ENCODE data around the gene NAALADL2. TPM values are rescaled to one million over a fixed set of nuclear protein-coding genes. Genes with fewer than 3 reads are reported as not detected.

Gene NAALADL2
- total RNA-seq, 2 experiments from 2014 or later: not detected

- CTCF ChIA-PET: no interaction called here
- no peak for DNase-seq
- no peaks in the 10 kb centered on the region for H3K27me3 Mint-ChIP-seq
These were observed 170.7 kb downstream of the NAALADL2 start for GRCh38 chr3:175029828-175030227.

GRCh38 chr3:175039875-175040274 lies 180.7 kb downstream of the NAALADL2 start:
- no peaks in the 10 kb centered on the region for H3K36me3 Mint-ChIP-seq
- H3K4me1 Mint-ChIP-seq: no peaks in the 10 kb centered on the region
- H3K27me3 Mint-ChIP-seq: no peaks in the 10 kb centered on the region
- H3K27ac Mint-ChIP-seq: no peak overlapping the region
- H3K4me3 Mint-ChIP-seq: no peak overlapping the region
- peaks cover 3% of the 10 kb centered on the region for H3K9me3 Mint-ChIP-seq (ENCODE audit: low read depth)
- ATAC-seq (no peak), DNase-seq (no peak)
- CTCF ChIA-PET: no interaction called here

More at GRCh38 chr3:175029828-175030227, 170.7 kb downstream of the NAALADL2 start:
- Mint-ChIP-seq H3K9me3 (ENCODE audit: low read depth) (peaks cover 10% of the 10 kb centered on the region), H3K4me1 (no peaks in the 10 kb centered on the region), H3K27ac (no peak overlapping the region), H3K36me3 (no peaks in the 10 kb centered on the region), H3K4me3 (no peak overlapping the region)
- ATAC-seq: no peak

- Mint-ChIP-seq H3K4me1 (no peaks in the 10 kb centered on the region), H3K4me3 (no peak overlapping the region), H3K27me3 (no peaks in the 10 kb centered on the region), H3K9me3 (ENCODE audit: low read depth) (peaks cover 3% of the 10 kb centered on the region), H3K36me3 (no peaks in the 10 kb centered on the region), H3K27ac (no peak overlapping the region)
- no peak for DNase-seq
- ATAC-seq: no peak
- CTCF ChIA-PET: no interaction called here
These were observed 182.2 kb downstream of the NAALADL2 start for GRCh38 chr3:175041369-175041768.

- no peak for ATAC-seq
- Mint-ChIP-seq H3K36me3 (no peaks in the 10 kb centered on the region), H3K4me3 (no peak overlapping the region), H3K27me3 (no peaks in the 10 kb centered on the region), H3K27ac (no peak overlapping the region), H3K4me1 (no peaks in the 10 kb centered on the region), H3K9me3 (ENCODE audit: low read depth) (peaks cover 3% of the 10 kb centered on the region)
- CTCF ChIA-PET: no interaction called here
- no peak for DNase-seq
These were observed 187.5 kb downstream of the NAALADL2 start for GRCh38 chr3:175046601-175047000.

GRCh38 chr3:175047786-175048185 lies 188.7 kb downstream of the NAALADL2 start:
- Mint-ChIP-seq H3K36me3 (no peaks in the 10 kb centered on the region), H3K27ac (no peak overlapping the region), H3K4me3 (no peak overlapping the region), H3K9me3 (ENCODE audit: low read depth) (peaks cover 3% of the 10 kb centered on the region), H3K27me3 (no peaks in the 10 kb centered on the region), H3K4me1 (no peaks in the 10 kb centered on the region)
- CTCF ChIA-PET: no interaction called here
- ATAC-seq (no peak), DNase-seq (no peak)

- CTCF ChIA-PET: no interaction called here
- Mint-ChIP-seq H3K27me3 (no peaks in the 10 kb centered on the region), H3K4me3 (no peak overlapping the region), H3K27ac (no peak overlapping the region), H3K4me1 (no peaks in the 10 kb centered on the region), H3K36me3 (no peaks in the 10 kb centered on the region), H3K9me3 (ENCODE audit: low read depth) (peaks cover 5% of the 10 kb centered on the region)
- no peak for DNase-seq
- no peak for ATAC-seq
These were observed 198.3 kb downstream of the NAALADL2 start for GRCh38 chr3:175057401-175057800.

- peaks cover 4% of the 10 kb centered on the region for H3K9me3 Mint-ChIP-seq (ENCODE audit: low read depth)
- no peak overlapping the region for H3K27ac Mint-ChIP-seq
- CTCF ChIA-PET: no interaction called here
These were observed 200.7 kb downstream of the NAALADL2 start for GRCh38 chr3:175059788-175060187.

GRCh38 chr3:175065497-175065896 lies 206.4 kb downstream of the NAALADL2 start:
- DNase-seq: no peak
- H3K9me3 Mint-ChIP-seq (ENCODE audit: low read depth): peaks cover 3% of the 10 kb centered on the region
- ATAC-seq: no peak
- H3K36me3 Mint-ChIP-seq: no peaks in the 10 kb centered on the region
- CTCF ChIA-PET: no interaction called here
- H3K4me1 Mint-ChIP-seq: no peaks in the 10 kb centered on the region
- no peak overlapping the region for H3K4me3 Mint-ChIP-seq
- H3K27me3 Mint-ChIP-seq: no peaks in the 10 kb centered on the region
- H3K27ac Mint-ChIP-seq: no peak overlapping the region

More at GRCh38 chr3:175059788-175060187, 200.7 kb downstream of the NAALADL2 start:
- ATAC-seq (no peak), DNase-seq (no peak)
- no peak overlapping the region for H3K4me3 Mint-ChIP-seq
- H3K27me3 Mint-ChIP-seq: no peaks in the 10 kb centered on the region
- H3K36me3 Mint-ChIP-seq: no peaks in the 10 kb centered on the region
- no peaks in the 10 kb centered on the region for H3K4me1 Mint-ChIP-seq

- no peak for DNase-seq
- no peaks in the 10 kb centered on the region for H3K27me3 Mint-ChIP-seq
- H3K4me1 Mint-ChIP-seq: no peaks in the 10 kb centered on the region
- CTCF ChIA-PET: no interaction called here
- no peak overlapping the region for H3K4me3 Mint-ChIP-seq
- no peak for ATAC-seq
- no peaks in the 10 kb centered on the region for H3K36me3 Mint-ChIP-seq
- H3K9me3 Mint-ChIP-seq (ENCODE audit: low read depth): peaks cover 3% of the 10 kb centered on the region
- H3K27ac Mint-ChIP-seq: no peak overlapping the region
These were observed 207.7 kb downstream of the NAALADL2 start for GRCh38 chr3:175066617-175067415.

- no peak overlapping the region for H3K4me3 Mint-ChIP-seq
- CTCF ChIA-PET: no interaction called here
- no peak for DNase-seq
- no peaks in the 10 kb centered on the region for H3K36me3 Mint-ChIP-seq
- H3K4me1 Mint-ChIP-seq: no peaks in the 10 kb centered on the region
- no peak for ATAC-seq
- H3K9me3 Mint-ChIP-seq (ENCODE audit: low read depth): peaks cover 3% of the 10 kb centered on the region
- H3K27ac Mint-ChIP-seq: no peak overlapping the region
- no peaks in the 10 kb centered on the region for H3K27me3 Mint-ChIP-seq
These were observed 209.5 kb downstream of the NAALADL2 start for GRCh38 chr3:175068587-175068986.

GRCh38 chr3:175070946-175071345 lies 211.8 kb downstream of the NAALADL2 start:
- DNase-seq: no peak
- Mint-ChIP-seq H3K4me3 (no peak overlapping the region), H3K9me3 (ENCODE audit: low read depth) (peaks cover 3% of the 10 kb centered on the region), H3K4me1 (no peaks in the 10 kb centered on the region), H3K27ac (no peak overlapping the region), H3K36me3 (no peaks in the 10 kb centered on the region), H3K27me3 (no peaks in the 10 kb centered on the region)
- no peak for ATAC-seq
- CTCF ChIA-PET: no interaction called here

GRCh38 chr3:175073219-175073905 lies 214.2 kb downstream of the NAALADL2 start:
- Mint-ChIP-seq H3K4me1 (no peaks in the 10 kb centered on the region), H3K27ac (no peak overlapping the region), H3K27me3 (no peaks in the 10 kb centered on the region), H3K36me3 (no peaks in the 10 kb centered on the region), H3K4me3 (no peak overlapping the region), H3K9me3 (ENCODE audit: low read depth) (peaks cover 2% of the 10 kb centered on the region)
- ATAC-seq (no peak), DNase-seq (no peak)
- CTCF ChIA-PET: no interaction called here

- H3K27me3 Mint-ChIP-seq: no peaks in the 10 kb centered on the region
- H3K36me3 Mint-ChIP-seq: no peaks in the 10 kb centered on the region
- H3K4me3 Mint-ChIP-seq: no peak overlapping the region
- H3K9me3 Mint-ChIP-seq (ENCODE audit: low read depth): peaks cover 4% of the 10 kb centered on the region
- ATAC-seq (no peak), DNase-seq (no peak)
- CTCF ChIA-PET: no interaction called here
- H3K4me1 Mint-ChIP-seq: no peaks in the 10 kb centered on the region
- H3K27ac Mint-ChIP-seq: no peak overlapping the region
These were observed 216.1 kb downstream of the NAALADL2 start for GRCh38 chr3:175075269-175075668.

- Mint-ChIP-seq H3K36me3 (no peaks in the 10 kb centered on the region), H3K27ac (no peak overlapping the region), H3K4me3 (no peak overlapping the region), H3K27me3 (no peaks in the 10 kb centered on the region), H3K9me3 (ENCODE audit: low read depth) (peaks cover 4% of the 10 kb centered on the region), H3K4me1 (no peaks in the 10 kb centered on the region)
- CTCF ChIA-PET: no interaction called here
- DNase-seq (no peak), ATAC-seq (no peak)
These were observed 218.1 kb downstream of the NAALADL2 start for GRCh38 chr3:175077216-175077615.
